ENCODE data around the gene AQP1. TPM values are rescaled to one million over a fixed set of nuclear protein-coding genes. Genes with fewer than 3 reads are reported as not detected.

The AQP1 gene
- total RNA-seq, 1 experiment from 2014 or later = 0.15 TPM

GRCh38 chr7:30923009-30923773, 11.5 kb downstream of the AQP1 start:
- Histone ChIP-seq H4K8ac (replicated peaks; ENCODE audit: insufficient read length, low read depth, low read length) (no peak overlapping the region), H2BK12ac (ENCODE audit: insufficient read length, low read depth, low read length) (no peak overlapping the region), H2BK20ac (ENCODE audit: low read depth, low read length, poor library complexity, severe bottlenecking) (no peak overlapping the region), H3K23ac (ENCODE audit: insufficient read length, low read depth, low read length) (no peak overlapping the region), H3K23me2 (ENCODE audit: insufficient read length, low read depth, low read length, poor library complexity, severe bottlenecking) (no peaks in the 10 kb centered on the region), H4K5ac (ENCODE audit: insufficient read length, low read depth, low read length) (no peak overlapping the region), H2AFZ (ENCODE audit: low read length) (no peak overlapping the region), H3K79me2 (ENCODE audit: insufficient read depth, low read length) (no peaks in the 10 kb centered on the region), H3K18ac (ENCODE audit: insufficient read length, low read depth, low read length) (no peak overlapping the region), H2BK15ac (ENCODE audit: low read depth, low read length) (no peak overlapping the region), H3K4ac (ENCODE audit: low read depth, low read length) (no peak overlapping the region), H3K79me1 (ENCODE audit: insufficient read depth, low read depth, low read length, poor library complexity, severe bottlenecking) (no peaks in the 10 kb centered on the region), H3K9ac (ENCODE audit: extremely low read depth, insufficient read length, low read length) (no peak overlapping the region), H2AK5ac (ENCODE audit: insufficient read length, low read length) (no peak overlapping the region), H4K20me1 (ENCODE audit: control insufficient read depth, insufficient read depth, insufficient read length) (no peaks in the 10 kb centered on the region), H2BK5ac (ENCODE audit: insufficient read length, low read length) (no peak overlapping the region), H3K4me1 (ENCODE audit: insufficient read depth, low read length) (no peaks in the 10 kb centered on the region), H3K4me2 (ENCODE audit: insufficient read depth, insufficient read length, low read length) (no peak overlapping the region), H4K91ac (ENCODE audit: insufficient read length, low read depth, low read length) (no peak overlapping the region), H3K27me3 (ENCODE audit: insufficient read depth, low read length) (no peaks in the 10 kb centered on the region), H3T11ph (ENCODE audit: low read length) (no peak overlapping the region), H3K56ac (ENCODE audit: insufficient read length, low read depth, low read length) (no peak overlapping the region), H3K27ac (ENCODE audit: insufficient read length, low read depth, low read length) (no peak overlapping the region), H3K9me3 (ENCODE audit: control insufficient read depth, low read depth, low read length) (no peaks in the 10 kb centered on the region), H2BK120ac (ENCODE audit: low read depth, low read length, poor library complexity, severe bottlenecking) (no peak overlapping the region), H3K14ac (ENCODE audit: insufficient read depth, low read length) (no peak overlapping the region)
- no peaks in the 10 kb centered on the region for H3K36me3 Mint-ChIP-seq (ENCODE audit: insufficient read depth in 1 of 3, low read depth in 3 of 3)
- H3K4me3 Mint-ChIP-seq = no peak overlapping the region
- peaks cover 0 to 6% of the 10 kb centered on the region in 2 experiments; a peak in 2 of 4 replicates for H3K4me1 Mint-ChIP-seq
- H3K9me3 Mint-ChIP-seq = no peaks in the 10 kb centered on the region; a peak in 1 of 5 replicates
- peaks cover 20% of the 10 kb centered on the region for H3K27me3 Mint-ChIP-seq (ENCODE audit: low read depth)
- no CpG with 5 or more reads among the region's 19 CpGs for WGBS (ENCODE audit: extremely low coverage, insufficient read length, low lambda C conversion rate)
- peak; percentile 8 for DNase-seq
- no peak for TF ChIP-seq CTCF (conservative IDR thresholded peaks at IDR 0.05)
- peak overlapping the region in 1 of 3 experiments; percentile 17; a peak in 1 of 7 replicates for H3K27ac Mint-ChIP-seq

All from H9 (cell line).